Left renal pelvis (tissue), 4 donors: ENCODE data around the gene MEIOC. TPM values are rescaled to one million over a fixed set of nuclear protein-coding genes. Genes with fewer than 3 reads are reported as not detected.
"Not testable (repeated sequence)": the region's sequence is repeated elsewhere in the genome, so short reads cannot be mapped to it uniquely, and the experiment has no call there.

Source experiments
- DNase-seq, 4 donors: peaks; one replicate each; pipeline ENCODE4 v3.0.0-alpha.2; 2013; ENCODE audit warnings: low read depth in 4 of 4, low spot score in 3 of 4
- polyA plus RNA-seq, 4 donors: library from polyadenylated mRNA; unstranded; fragments of 120-200 nt; gene quantifications; one replicate each; pipeline ENCODE4 v1.2.1, GENCODE V29; 2013; ENCODE audit not compliant: insufficient read length in 4 of 4

The MEIOC gene
- polyA plus RNA-seq, 4 donors: 1.00 to 2.9 (median 1.9) TPM

DNA sequence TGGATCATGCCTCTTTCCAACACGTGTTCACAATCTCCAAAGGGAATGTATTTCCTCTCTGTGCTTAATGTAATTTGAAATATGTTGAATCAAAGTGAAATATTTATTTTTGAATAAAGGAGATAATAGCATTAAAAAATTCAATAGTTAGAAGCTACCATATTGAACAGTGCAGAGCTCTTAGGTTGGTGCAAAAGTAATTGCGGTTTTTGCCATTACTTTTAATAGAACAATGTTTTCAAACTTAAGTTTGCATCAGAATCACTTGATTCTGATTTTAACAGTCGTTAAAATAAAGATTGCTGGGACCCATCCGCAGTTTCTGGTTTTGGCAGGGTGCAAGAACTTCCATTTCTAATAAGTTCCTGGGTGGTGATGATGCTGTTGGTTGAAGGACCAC, 10.0 kb upstream of the MEIOC start:
- no peak for DNase-seq

- DNase-seq: no peak
These were observed 8.5 kb upstream of the MEIOC start for GRCh38 chr17:44647736-44648135.

GRCh38 chr17:44648963-44649362, 7.3 kb upstream of the MEIOC start:
- no peak for DNase-seq

- no peak for DNase-seq
These were observed 5.0 kb upstream of the MEIOC start for GRCh38 chr17:44651228-44651627.

DNA sequence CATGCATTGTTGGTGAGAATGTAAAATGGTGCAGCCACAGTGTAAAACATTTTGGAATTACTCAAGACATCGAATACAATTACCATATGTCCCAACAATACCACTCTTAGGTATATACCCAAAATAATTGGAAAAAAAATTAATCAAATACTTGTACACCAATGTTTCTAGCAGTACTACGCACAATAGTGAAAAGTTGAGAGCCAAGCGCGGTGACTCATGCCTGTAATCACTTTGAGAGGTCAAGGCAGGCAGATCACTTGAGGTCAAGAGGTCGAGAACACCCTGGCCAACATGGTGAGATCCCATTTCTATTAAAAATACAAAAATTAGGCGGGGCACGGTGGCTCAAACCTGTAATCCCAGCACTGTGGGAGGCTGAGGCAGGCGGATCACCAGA, 3.5 kb upstream of the MEIOC start:
- DNase-seq: no peak

GRCh38 chr17:44653384-44653783, 2.9 kb upstream of the MEIOC start:
- no peak for DNase-seq

DNA sequence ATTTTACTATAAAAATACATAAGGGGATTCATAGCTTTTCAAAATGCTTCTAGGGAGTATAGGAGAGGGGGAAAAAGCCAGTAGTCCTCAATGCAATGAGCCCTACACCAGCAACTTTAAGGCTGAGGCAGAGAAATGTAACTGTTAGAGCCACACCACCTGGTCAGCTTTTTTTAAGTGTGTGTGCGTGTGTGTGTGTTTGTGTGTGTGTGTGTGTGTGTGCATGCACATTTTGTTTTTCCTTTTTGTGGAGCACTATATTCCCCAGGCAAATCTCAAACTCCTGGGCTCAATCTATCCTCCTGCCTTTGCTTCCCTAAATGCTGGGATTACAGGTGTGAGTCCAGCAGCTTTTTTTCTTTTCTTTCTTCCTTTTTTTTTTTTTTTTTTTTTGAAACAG, 2.3 kb upstream of the MEIOC start:
- DNase-seq: no peak

GRCh38 chr17:44661835-44662234, 5.6 kb downstream of the MEIOC start:
- no peak for DNase-seq

GRCh38 chr17:44663095-44663494, 6.8 kb downstream of the MEIOC start:
- DNase-seq: no peak

GRCh38 chr17:44664867-44665266, 8.6 kb downstream of the MEIOC start:
- DNase-seq: no peak

- DNase-seq: no peak
These were observed 9.7 kb downstream of the MEIOC start for GRCh38 chr17:44666006-44666405.

DNA sequence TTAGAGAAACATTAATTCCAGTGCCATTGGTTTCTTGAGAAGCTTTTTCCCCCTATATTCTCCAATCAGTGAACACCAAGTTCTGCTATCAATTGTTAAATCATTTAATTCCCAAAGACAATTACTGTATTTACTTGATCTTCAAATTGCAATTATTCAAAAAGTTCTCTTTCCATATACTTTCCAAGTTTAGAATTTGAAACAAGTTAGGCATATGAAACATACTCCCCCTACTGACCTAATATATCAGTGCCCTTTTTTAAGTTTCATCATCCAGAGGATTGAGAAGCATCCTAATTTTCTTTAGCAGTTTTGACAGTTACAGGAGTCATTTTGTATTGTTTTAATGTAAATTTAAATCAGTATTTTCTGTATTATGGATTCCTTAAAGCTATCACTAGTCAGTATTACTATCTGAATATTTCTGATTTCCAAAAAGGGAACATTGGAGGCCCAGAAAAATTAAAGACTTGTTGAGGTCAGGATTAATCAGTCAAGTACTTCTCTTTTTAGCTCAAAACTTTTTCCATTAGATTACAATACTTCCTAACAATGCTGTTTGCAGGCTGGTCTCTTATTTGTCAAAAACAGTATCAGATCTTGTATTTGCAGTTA, 16.3 kb downstream of the MEIOC start:
- no peak for DNase-seq

DNA sequence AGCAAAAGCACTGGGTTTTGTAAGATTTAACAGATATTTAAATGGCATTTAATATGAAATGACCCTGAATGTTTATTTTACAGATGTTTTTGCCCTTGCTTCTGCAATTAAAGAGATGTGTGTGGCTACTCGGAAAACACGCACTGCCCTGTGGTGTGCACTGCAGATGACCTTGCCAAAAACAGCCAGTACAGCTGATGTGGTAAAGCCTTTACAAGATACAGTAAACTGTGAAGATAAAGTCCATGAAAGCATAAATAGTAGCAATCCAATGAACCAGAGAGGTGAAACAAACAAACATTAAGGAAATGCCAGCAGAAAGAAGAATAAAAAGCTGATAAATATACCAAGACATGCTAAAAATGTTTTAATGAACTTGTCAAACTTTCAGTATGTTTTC, 17.6 kb downstream of the MEIOC start:
- no peak for DNase-seq

- DNase-seq: no peak
These were observed 20.9 kb downstream of the MEIOC start for GRCh38 chr17:44677136-44677535.

DNA sequence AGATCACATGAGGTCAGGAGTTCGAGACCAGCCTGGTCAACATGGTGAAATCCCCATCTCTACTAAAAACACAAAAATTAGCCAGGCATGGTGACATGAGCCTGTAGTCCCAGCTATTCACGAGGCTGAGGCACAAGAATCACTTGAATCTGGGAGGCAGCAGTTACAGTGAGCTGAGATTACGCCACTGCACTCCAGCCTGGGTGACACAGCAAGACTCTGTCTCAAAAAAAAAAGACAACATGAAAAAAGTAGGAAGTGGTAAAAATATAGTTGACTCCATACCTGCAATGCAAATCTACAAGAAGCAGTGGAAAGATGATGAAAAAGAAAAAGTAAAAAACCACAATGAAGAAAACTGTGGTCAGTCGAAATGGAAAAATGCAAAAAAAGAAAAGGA, 27.0 kb downstream of the MEIOC start:
- DNase-seq: not testable (repeated sequence)

GRCh38 chr17:44687756-44688155, 31.5 kb downstream of the MEIOC start:
- DNase-seq: no peak

GRCh38 chr17:44688200-44688599, 31.9 kb downstream of the MEIOC start:
- no peak for DNase-seq

DNA sequence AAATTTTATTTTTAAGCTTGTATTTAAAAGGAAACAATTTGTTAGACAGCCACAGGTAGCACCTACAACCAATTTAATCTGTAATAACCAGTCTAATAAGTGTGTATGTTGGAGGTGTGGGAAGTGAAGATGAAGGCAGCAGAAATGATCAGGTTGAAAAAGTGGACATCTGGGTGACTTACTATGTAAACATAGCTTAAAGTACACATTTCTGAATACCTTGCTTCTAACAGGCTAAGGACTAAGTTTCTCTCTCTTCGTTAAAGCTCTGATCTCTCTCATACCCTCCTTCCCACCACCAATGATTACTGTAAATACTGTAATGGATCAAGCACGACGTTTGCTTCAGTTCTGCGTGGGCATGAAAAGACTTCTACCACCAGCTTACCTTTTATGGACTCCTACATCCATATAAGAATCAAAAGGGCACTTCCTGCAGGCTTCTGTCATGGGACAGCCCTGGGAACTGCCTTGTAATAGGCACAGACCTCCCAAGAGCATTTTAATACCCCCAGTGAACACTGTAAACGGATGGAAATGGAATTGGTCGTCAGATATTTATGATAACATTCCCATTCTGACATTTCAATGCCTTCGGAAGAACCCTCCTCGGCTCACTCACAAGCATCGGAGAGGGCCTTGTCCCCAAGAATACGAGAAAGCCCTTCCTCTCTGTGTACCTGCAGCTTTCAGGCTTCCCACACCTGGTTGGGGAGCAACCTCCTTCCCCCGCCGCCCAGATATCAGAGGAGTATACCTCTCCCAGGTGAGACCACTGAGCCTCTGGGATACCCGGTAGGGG, 32.6 kb downstream of the MEIOC start:
- no peak for DNase-seq

GRCh38 chr17:44689477-44690217, 33.4 kb downstream of the MEIOC start, which contains the start of gene CCDC43:
TSS of gene CCDC43 (minus strand) at chr17:44689776. CDS start at chr17:44689753, 23 bp downstream.
- peak; percentile 74 to 79 (median 75) for DNase-seq

DNA sequence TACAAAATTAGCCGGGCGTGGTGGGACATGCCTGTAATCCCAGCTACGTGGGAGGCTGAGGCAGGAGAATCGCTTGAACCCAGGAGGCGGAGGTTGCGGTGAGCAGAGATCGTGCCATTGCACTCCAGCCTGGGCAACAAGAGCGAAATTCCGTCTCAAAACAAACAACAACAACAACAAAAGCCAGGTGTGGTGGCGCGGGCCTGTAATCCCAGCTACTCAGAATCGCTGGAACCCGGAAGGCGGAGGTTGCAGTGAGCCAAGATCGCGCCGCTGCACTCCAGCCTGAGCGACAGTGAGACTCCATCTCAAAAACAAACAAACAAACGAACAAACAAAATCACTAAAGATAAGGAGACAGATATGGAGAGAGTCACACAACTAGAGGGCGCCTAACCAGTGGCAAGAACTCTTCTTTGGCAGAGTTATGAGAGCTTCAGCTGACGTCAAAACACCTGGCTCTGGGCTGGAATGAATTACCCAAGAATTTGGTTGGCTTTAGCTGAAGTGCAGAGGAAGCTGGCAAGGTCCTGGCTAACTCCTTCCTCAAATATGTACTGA, 34.6 kb downstream of the MEIOC start:
- not testable (repeated sequence) for DNase-seq

GRCh38 chr17:44693609-44694008, 37.3 kb downstream of the MEIOC start:
- no peak for DNase-seq
